ENCODE results near the gene CD274.

DNA sequence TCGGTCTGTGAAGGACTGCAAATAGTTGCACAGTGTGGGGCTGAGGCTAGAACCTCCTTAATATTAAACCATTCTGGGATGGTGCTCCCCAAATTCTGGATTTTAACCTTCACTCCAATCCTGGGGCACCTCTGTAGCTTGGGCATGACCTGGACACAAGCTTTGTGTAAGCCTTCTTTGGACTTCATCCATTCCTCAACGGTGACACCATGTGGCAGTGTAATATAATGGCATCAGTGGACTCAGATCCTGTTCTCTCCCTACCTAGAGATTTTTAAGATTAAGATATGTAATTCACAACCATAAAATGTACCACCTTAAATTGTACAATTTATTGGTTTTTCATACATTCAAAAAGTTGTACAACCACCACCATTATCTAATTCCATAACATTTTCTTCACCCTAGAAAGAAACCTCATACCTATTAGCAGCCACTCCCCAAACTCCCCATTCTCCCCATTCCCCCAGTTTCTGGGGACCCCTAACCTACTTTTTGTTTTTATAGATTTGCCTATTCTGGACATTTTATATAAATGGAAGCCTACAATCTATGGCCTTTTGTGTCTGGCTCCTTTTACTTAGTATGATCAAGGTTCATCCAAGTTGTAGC is 7.8 kb upstream of the CD274 start:
- TF ChIP-seq POLR2A (IDR thresholded peaks at IDR 0.05), result no peak
- peak in 4 of 7 experiments; percentile 13 to 56 (median 46) for TF ChIP-seq CTCF (IDR thresholded peaks at IDR 0.05)

All from stomach (tissue), 4 donors.